Cardiac fibroblast (primary cell): ENCODE data around the gene CENPN.
A peak's percentile ranks its signal among the peaks of the same experiment; 100 is the strongest.

Source experiments
- DNase-seq, 2 donors: peaks; one replicate each; pipeline versions ENCODE4 v3.0.0 to v3.0.0-alpha.2; 2010; ENCODE audit warnings: low read depth in 2 of 2
- H3K4me3 ChIP-seq, 2 donors: replicated peaks in 1 of 2; 1 replicate in 1 of 2; 2 replicates in 1 of 2; pipeline ENCODE4 v1.5.1; 2011; ENCODE audit warnings: low read depth in 2 of 2, low read length in 2 of 2, mild to moderate bottlenecking in 2 of 2, moderate library complexity in 1 of 2
- TF ChIP-seq, protein P1 (sequence below): IDR thresholded peaks from one replicate; pipeline ENCODE4 v1.5.1; 2011; ENCODE audit warnings: low read depth, mild to moderate bottlenecking, low read length, inconsistent platforms

The CENPN gene

DNA sequence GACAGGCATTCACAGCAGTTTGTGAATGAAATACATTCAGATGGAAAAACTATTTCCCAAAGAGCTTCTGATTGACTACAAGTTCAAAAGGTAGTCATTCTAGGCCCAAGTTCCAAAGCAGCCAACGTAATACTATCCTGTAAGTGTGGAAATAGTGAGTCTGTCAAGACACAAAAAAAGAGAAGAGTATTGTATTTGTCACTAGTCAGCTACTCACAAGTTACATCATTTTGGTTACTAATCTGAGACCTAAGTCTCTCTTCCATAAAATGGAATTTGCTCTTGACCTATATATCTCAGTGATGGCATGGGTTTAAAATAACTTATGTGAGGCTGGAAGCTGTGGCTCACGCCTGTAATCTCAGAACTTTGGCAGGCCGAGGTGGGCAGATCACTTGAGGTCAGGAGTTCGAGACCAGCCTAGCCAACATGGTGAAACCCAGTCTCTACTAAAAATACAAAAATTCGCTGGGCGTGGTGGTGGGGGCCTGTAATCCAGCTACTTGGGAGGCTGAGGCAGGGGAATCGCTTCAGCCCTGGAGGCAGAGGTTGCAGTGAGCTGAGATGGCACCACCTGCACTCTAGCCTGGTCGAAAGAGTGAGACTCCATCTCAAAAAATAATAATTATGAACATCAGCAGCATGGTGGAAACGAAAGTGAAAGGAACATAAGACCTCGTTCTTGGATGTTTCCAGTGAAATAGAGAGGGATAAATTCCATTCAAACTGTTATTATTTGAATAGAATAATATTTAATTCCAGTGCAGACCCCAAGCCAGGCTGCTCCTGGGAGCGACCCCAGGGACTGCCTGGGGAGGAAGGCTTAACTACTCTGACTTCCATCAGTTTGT lies 3.2 kb upstream of the CENPN start:
- TF ChIP-seq, protein P1, sequence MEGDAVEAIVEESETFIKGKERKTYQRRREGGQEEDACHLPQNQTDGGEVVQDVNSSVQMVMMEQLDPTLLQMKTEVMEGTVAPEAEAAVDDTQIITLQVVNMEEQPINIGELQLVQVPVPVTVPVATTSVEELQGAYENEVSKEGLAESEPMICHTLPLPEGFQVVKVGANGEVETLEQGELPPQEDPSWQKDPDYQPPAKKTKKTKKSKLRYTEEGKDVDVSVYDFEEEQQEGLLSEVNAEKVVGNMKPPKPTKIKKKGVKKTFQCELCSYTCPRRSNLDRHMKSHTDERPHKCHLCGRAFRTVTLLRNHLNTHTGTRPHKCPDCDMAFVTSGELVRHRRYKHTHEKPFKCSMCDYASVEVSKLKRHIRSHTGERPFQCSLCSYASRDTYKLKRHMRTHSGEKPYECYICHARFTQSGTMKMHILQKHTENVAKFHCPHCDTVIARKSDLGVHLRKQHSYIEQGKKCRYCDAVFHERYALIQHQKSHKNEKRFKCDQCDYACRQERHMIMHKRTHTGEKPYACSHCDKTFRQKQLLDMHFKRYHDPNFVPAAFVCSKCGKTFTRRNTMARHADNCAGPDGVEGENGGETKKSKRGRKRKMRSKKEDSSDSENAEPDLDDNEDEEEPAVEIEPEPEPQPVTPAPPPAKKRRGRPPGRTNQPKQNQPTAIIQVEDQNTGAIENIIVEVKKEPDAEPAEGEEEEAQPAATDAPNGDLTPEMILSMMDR: no peak
- DNase-seq: peak; percentile 49 to 71
- H3K4me3 ChIP-seq: peak overlapping the region in 1 of 2 donors; percentile 33

DNA sequence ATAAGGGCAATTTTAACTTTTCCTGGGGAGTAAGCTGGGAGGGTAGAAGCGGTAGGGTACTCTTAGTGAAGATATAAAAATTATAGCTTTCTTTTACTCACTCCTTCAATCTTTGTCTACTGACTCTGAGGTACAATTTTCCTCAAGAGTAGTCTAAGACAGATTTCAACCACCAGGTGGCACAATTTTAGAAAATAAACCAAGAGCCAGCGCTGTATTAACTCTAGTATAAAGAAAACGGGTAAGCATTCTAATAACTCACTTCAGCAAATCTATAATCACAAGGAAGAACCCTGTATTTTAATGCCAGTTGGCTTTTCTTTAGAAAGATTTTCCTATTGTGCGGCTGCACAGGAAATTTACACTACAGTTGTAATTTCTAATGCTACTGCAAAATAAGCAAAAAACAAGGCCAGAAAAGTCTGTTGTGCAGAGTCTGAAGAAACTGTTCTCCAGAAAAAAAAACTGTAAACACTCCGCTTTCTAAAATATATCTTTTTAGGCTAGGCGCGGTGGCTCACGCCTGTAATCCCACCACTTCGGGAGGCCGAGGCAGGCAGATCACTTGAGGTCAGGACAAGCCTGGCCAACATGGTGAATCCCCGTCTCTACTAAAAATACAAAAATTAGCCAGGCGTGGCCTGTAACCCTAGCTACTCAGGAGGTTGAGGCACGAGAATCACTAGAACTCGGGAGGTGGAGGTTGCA lies 2.2 kb upstream of the CENPN start:
- peak; percentile 72 to 82 for DNase-seq
- TF ChIP-seq, protein P1: peak; percentile 42
- H3K4me3 ChIP-seq: peak overlapping the region in 1 of 2 donors; percentile 98

DNA sequence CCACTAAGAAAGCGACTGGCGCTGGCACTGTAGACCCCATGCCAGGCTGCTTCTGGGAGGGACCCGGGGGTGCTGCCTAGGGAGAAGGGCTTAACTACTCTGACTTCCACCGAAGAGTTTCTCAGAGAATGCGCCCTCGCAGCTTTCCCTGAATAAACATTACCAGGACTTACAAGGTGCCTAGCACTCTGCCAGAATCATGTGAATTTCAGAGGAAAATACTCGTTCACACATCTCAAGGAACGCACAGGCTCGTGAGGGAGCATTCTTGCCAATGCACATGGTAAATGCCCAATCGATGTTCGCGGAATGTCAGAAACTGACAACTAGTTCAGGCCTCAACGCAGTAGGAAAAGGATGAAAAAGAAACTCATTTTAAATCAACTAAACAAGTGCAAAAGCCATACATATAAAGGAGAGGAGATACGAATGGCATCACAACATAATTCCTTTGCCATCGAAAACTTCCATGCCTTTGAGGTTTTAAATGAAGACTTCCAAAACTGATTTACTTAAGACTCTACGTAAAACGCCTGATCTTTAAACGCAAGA lies 1.3 kb upstream of the CENPN start:
- H3K4me3 ChIP-seq: peak overlapping the region; percentile 91 to 98
- TF ChIP-seq, protein P1: no peak
- peak; percentile 32 to 41 for DNase-seq

DNA sequence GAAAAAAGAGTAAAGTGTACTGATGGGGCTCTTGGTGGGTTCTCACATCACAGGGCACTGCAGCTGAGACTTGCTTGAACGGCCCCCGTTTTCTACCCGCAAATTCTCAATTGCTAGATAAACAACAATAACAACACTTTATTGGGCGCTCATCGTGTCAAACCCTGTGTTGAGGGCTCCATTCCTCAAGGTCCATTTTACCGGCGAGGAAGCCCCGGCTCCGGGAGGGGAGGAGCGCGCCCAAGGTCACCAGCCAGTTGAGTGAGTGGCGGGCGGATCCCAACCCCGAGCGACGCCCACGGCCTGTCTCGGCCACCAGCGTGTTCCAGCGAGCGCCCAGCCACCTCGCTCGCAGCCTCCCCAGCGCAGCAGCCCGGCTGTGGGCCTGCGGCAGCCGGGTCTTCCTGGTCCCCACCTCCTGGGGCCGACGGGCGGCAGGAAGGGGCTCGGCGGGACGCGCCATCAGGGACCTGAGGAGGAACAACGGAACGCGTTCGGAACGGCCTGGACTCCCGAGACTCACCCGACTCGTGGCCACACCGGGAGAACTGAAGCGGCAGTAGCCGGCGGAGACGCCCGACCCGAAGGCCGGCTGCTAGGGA lies 702 bp upstream of the CENPN start:
- peak overlapping the region; percentile 91 to 98 for H3K4me3 ChIP-seq
- TF ChIP-seq, protein P1: no peak
- peak; percentile 55 to 61 for DNase-seq

DNA sequence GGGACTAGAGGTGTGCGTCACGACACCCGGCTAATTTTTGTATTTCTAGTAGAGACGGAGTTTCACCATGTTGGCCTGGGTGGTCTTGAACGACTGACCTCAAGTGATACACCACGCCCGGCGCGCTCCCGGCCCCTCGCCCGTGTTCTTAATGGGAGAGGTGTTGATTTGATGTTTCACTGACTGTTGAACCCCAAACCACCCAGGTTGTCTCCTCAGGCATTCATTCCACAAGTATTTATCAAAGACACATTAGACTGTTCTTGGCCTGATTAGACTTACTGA lies 1.4 kb downstream of the CENPN start:
- no peak for DNase-seq
- TF ChIP-seq, protein P1: no peak
- H3K4me3 ChIP-seq: peak overlapping the region; percentile 91 to 98

DNA sequence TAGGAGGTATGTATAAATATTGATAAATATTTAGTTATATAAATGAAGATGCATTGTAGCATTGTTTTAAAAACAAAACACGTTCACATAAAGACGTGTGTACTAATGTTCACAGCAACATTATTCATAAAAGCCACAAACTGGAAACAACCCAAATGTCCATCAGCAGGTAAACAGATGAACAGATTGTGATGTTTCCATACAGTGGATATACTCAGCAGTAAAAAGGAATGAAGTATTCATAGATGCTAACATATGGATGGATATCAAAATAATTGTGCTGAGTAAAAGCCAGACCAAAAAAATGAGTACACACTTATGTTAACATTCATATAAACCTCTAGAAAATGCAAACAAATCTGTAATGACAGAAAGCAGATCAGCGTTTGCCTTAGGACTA lies 6.0 kb downstream of the CENPN start:
- no peak for DNase-seq
- H3K4me3 ChIP-seq: no peak overlapping the region
- TF ChIP-seq, protein P1: no peak
